ENCODE results near the gene TLCD1. TPM values are rescaled to one million over a fixed set of nuclear protein-coding genes. Genes with fewer than 3 reads are reported as not detected.

Gene TLCD1
- total and polyA plus RNA-seq, 2 donors from 2014 or later, result 25.3 to 30.0 TPM

DNA sequence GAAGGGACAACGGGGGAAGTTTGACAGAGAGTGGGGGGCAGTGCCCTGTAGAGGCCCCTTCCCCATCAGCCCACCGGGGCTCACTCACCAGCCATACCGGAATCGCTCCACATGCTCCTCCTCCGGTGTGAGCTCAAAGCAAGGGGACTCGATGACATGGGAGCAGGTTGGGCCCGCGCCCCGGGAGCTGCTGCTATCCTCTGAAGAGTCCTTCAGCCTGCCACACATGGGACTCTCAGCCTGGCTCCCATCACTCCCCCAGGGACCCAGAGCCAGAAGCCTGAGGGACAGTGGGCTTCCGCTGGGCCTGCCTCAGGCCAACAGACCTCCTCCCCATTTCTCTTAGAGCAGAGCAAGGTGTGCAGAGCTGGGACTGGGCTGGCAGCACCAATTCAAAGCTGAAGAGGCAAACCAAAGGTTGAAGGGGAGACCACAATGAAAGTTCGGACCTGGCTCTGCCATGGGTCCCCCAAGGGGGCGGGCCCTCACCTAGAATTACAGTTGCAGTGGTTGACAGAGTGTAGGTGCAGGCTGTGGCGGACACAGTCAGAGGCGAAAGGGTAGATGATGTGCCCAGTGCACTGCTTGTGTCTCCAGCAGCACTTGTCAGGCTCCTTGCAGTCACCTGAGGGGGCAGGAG, 21.7 kb downstream of the TLCD1 start:
- H3K27me3 ChIP-seq (ENCODE audit: control insufficient read depth, insufficient read depth, low read length), result no peaks in the 10 kb centered on the region
- TF ChIP-seq, protein P1, sequence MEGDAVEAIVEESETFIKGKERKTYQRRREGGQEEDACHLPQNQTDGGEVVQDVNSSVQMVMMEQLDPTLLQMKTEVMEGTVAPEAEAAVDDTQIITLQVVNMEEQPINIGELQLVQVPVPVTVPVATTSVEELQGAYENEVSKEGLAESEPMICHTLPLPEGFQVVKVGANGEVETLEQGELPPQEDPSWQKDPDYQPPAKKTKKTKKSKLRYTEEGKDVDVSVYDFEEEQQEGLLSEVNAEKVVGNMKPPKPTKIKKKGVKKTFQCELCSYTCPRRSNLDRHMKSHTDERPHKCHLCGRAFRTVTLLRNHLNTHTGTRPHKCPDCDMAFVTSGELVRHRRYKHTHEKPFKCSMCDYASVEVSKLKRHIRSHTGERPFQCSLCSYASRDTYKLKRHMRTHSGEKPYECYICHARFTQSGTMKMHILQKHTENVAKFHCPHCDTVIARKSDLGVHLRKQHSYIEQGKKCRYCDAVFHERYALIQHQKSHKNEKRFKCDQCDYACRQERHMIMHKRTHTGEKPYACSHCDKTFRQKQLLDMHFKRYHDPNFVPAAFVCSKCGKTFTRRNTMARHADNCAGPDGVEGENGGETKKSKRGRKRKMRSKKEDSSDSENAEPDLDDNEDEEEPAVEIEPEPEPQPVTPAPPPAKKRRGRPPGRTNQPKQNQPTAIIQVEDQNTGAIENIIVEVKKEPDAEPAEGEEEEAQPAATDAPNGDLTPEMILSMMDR (IDR thresholded peaks at IDR 0.05; ENCODE audit: borderline replicate concordance, extremely low read depth, insufficient read depth), result no peak
- FAIRE-seq, result no peak
- intact Hi-C loops (cut with DNase I), result no loop called here
- H3K36me3 ChIP-seq (ENCODE audit: control insufficient read depth in 2 of 3, insufficient read depth in 3 of 3, low read length in 3 of 3), result peaks cover 0 to 36% (median 34%) of the 10 kb centered on the region in 3 donors
- no peaks in the 10 kb centered on the region for H3K9me3 ChIP-seq (ENCODE audit: control insufficient read depth in 2 of 3, insufficient read depth in 1 of 3, low read length in 3 of 3)
- H3K4me3 ChIP-seq (ENCODE audit: low read length in 3 of 3), result no peak overlapping the region
- no peak overlapping the region for H3K27ac ChIP-seq (ENCODE audit: low read depth in 2 of 2, low read length in 2 of 2)
- no peak overlapping the region for H3K9ac ChIP-seq (ENCODE audit: low read length in 3 of 3)
- no peaks in the 10 kb centered on the region for H3K4me1 ChIP-seq (ENCODE audit: control insufficient read depth in 2 of 3, insufficient read depth in 2 of 3, low read depth in 1 of 3, low read length in 3 of 3)
- DNase-seq, result no peak

DNA sequence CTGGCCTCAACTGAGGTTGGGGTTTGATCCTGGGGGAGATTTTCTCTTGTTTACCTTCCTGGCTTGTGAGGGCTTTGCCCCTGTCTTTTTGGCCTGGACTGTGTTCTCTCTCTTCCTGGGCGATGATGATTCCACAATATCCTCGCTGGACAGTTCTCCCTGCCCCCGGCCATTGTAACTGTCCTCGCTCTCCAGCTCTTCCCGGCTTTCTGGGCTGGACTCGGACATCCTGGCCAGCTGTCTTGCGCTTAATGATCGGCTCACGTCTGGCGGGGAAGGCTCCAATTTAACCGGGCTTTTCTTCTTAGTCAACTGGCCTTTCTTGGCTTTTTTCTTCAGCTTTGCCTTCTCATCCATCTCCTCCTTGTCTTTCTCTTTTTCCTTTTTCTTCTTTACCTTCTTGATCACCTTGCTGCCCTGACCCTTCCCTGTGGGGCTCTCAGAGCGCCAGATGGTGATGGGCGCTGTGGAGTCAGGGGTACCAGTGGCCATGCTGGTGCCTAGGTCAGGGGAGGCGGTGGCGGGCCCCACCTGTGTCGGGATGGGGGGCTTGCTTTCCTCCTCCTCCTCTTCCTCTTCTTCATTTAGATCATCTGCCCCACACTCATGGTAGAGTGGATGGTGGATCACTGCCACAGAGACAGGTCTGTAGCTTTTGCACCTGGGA, 22.3 kb downstream of the TLCD1 start:
- DNase-seq (no peak), FAIRE-seq (no peak)
- Histone ChIP-seq H3K36me3 (ENCODE audit: control insufficient read depth in 2 of 3, insufficient read depth in 3 of 3, low read length in 3 of 3) (peaks cover 2 to 42% (median 41%) of the 10 kb centered on the region in 3 donors), H3K27ac (ENCODE audit: low read depth in 2 of 2, low read length in 2 of 2) (no peak overlapping the region), H3K4me1 (ENCODE audit: control insufficient read depth in 2 of 3, insufficient read depth in 2 of 3, low read depth in 1 of 3, low read length in 3 of 3) (peaks cover 0 to 4% (median under 1%) of the 10 kb centered on the region in 3 donors), H3K9me3 (ENCODE audit: control insufficient read depth in 2 of 3, insufficient read depth in 1 of 3, low read length in 3 of 3) (no peaks in the 10 kb centered on the region), H3K9ac (ENCODE audit: low read length in 3 of 3) (no peak overlapping the region), H3K27me3 (ENCODE audit: control insufficient read depth, insufficient read depth, low read length) (no peaks in the 10 kb centered on the region), H3K4me3 (ENCODE audit: low read length in 3 of 3) (no peak overlapping the region)
- TF ChIP-seq, protein P1 (IDR thresholded peaks at IDR 0.05; ENCODE audit: borderline replicate concordance, extremely low read depth, insufficient read depth), result no peak
- intact Hi-C loops (cut with DNase I), result no loop called here

- H3K36me3 ChIP-seq (ENCODE audit: control insufficient read depth in 2 of 3, insufficient read depth in 3 of 3, low read length in 3 of 3), result peaks cover 2 to 50% (median 46%) of the 10 kb centered on the region in 3 donors
- TF ChIP-seq, protein P1 (IDR thresholded peaks at IDR 0.05; ENCODE audit: borderline replicate concordance, extremely low read depth, insufficient read depth), result no peak
- intact Hi-C loops (cut with DNase I), result no loop called here
Measured at GRCh38 chr17:28702752-28703150, 23.3 kb downstream of the TLCD1 start.

More at GRCh38 chr17:28702752-28703150, 23.3 kb downstream of the TLCD1 start:
- DNase-seq, result no peak
- no peak overlapping the region for H3K4me3 ChIP-seq (ENCODE audit: low read length in 3 of 3)
- peaks cover 0 to 9% (median 3%) of the 10 kb centered on the region in 3 donors for H3K4me1 ChIP-seq (ENCODE audit: control insufficient read depth in 2 of 3, insufficient read depth in 2 of 3, low read depth in 1 of 3, low read length in 3 of 3)
- no peaks in the 10 kb centered on the region for H3K27me3 ChIP-seq (ENCODE audit: control insufficient read depth, insufficient read depth, low read length)
- no peak overlapping the region for H3K27ac ChIP-seq (ENCODE audit: low read depth in 2 of 2, low read length in 2 of 2)
- FAIRE-seq, result no peak
- no peak overlapping the region for H3K9ac ChIP-seq (ENCODE audit: low read length in 3 of 3)
- H3K9me3 ChIP-seq (ENCODE audit: control insufficient read depth in 2 of 3, insufficient read depth in 1 of 3, low read length in 3 of 3), result no peaks in the 10 kb centered on the region

Data from kidney (tissue), 14 donors.